BE2C (cell line): ENCODE results near the gene RBM19.

Experiments used
- DNase-seq: peaks from one replicate; pipeline ENCODE4 v3.0.0-alpha.2; 2020
- H3K27me3 ChIP-seq: fragments of 250-450 bp; sonication (Bioruptor Pico); 2 replicates; pipeline ENCODE4 v1.5.1; 2020; ENCODE audit warnings: mild to moderate bottlenecking
- H3K36me3 ChIP-seq: fragments of 250-450 bp; sonication (Bioruptor Pico); 2 replicates; pipeline ENCODE4 v1.5.1; 2020; ENCODE audit warnings: mild to moderate bottlenecking
- H3K4me1 ChIP-seq: fragments of 250-450 bp; sonication (Bioruptor Pico); 2 replicates; pipeline ENCODE4 v1.5.1; 2020
- H3K4me3 ChIP-seq: 2 replicates; pipeline ENCODE4 v1.5.1; 2011; ENCODE audit warnings: low read depth, low read length
- H3K9me3 ChIP-seq: fragments of 250-450 bp; sonication (Bioruptor Pico); 2 replicates; pipeline ENCODE4 v1.5.1; 2020
- CTCF ChIP-seq: IDR thresholded peaks from 2 replicates; pipeline ENCODE4 v1.5.1; 2012; ENCODE audit warnings: mild to moderate bottlenecking, low read depth, low read length

RBM19 gene

GRCh38 chr12:113779774-113780173 is 186.4 kb downstream of the RBM19 start:
- DNase-seq: no peak

GRCh38 chr12:113778432-113779132 is 187.5 kb downstream of the RBM19 start:
- Histone ChIP-seq H3K36me3 (no peaks in the 10 kb centered on the region), H3K27me3 (no peaks in the 10 kb centered on the region; the same call in 1 of the 2 replicates), H3K9me3 (no peaks in the 10 kb centered on the region), H3K4me3 (no peak overlapping the region), H3K4me1 (no peaks in the 10 kb centered on the region)
- TF ChIP-seq CTCF: no peak
- no peak for DNase-seq

More at GRCh38 chr12:113779774-113780173, 186.4 kb downstream of the RBM19 start:
- no peak for TF ChIP-seq CTCF
- H3K4me1 ChIP-seq: no peaks in the 10 kb centered on the region
- no peaks in the 10 kb centered on the region for H3K36me3 ChIP-seq
- no peaks in the 10 kb centered on the region; the same call in 1 of the 2 replicates for H3K27me3 ChIP-seq
- no peak overlapping the region for H3K4me3 ChIP-seq
- H3K9me3 ChIP-seq: no peaks in the 10 kb centered on the region

- Histone ChIP-seq H3K4me3 (no peak overlapping the region), H3K4me1 (no peaks in the 10 kb centered on the region), H3K9me3 (no peaks in the 10 kb centered on the region), H3K27me3 (no peaks in the 10 kb centered on the region; the same call in 1 of the 2 replicates), H3K36me3 (no peaks in the 10 kb centered on the region)
- no peak for TF ChIP-seq CTCF
- DNase-seq: no peak
These were observed 188.4 kb downstream of the RBM19 start for GRCh38 chr12:113777751-113778150.

- Histone ChIP-seq H3K27me3 (no peaks in the 10 kb centered on the region; the same call in 1 of the 2 replicates), H3K4me1 (no peaks in the 10 kb centered on the region), H3K9me3 (no peaks in the 10 kb centered on the region), H3K36me3 (no peaks in the 10 kb centered on the region), H3K4me3 (no peak overlapping the region)
- no peak for TF ChIP-seq CTCF
- DNase-seq: no peak
These were observed 189.6 kb downstream of the RBM19 start for GRCh38 chr12:113776536-113776935.

GRCh38 chr12:113774526-113774925 is 191.6 kb downstream of the RBM19 start:
- TF ChIP-seq CTCF: no peak

GRCh38 chr12:113772505-113773030 is 193.6 kb downstream of the RBM19 start:
- H3K4me3 ChIP-seq: peak overlapping the region; percentile 67
- H3K27me3 ChIP-seq: no peaks in the 10 kb centered on the region
- H3K36me3 ChIP-seq: no peaks in the 10 kb centered on the region
- H3K9me3 ChIP-seq: no peaks in the 10 kb centered on the region
- no peak for DNase-seq
- H3K4me1 ChIP-seq: no peaks in the 10 kb centered on the region
- TF ChIP-seq CTCF: no peak

More at GRCh38 chr12:113774526-113774925, 191.6 kb downstream of the RBM19 start:
- no peaks in the 10 kb centered on the region for H3K36me3 ChIP-seq
- no peak for DNase-seq
- H3K27me3 ChIP-seq: no peaks in the 10 kb centered on the region; the same call in 1 of the 2 replicates
- H3K4me3 ChIP-seq: no peak overlapping the region
- H3K9me3 ChIP-seq: no peaks in the 10 kb centered on the region
- H3K4me1 ChIP-seq: no peaks in the 10 kb centered on the region
